ENCODE data around the gene PRKAG2. TPM values are rescaled to one million over a fixed set of nuclear protein-coding genes. Genes with fewer than 3 reads are reported as not detected.
A peak's percentile ranks its signal among the peaks of the same experiment; 100 is the strongest.

The PRKAG2 gene
- total and polyA plus RNA-seq, 5 donors: 162 to 298 (median 181) TPM

DNA sequence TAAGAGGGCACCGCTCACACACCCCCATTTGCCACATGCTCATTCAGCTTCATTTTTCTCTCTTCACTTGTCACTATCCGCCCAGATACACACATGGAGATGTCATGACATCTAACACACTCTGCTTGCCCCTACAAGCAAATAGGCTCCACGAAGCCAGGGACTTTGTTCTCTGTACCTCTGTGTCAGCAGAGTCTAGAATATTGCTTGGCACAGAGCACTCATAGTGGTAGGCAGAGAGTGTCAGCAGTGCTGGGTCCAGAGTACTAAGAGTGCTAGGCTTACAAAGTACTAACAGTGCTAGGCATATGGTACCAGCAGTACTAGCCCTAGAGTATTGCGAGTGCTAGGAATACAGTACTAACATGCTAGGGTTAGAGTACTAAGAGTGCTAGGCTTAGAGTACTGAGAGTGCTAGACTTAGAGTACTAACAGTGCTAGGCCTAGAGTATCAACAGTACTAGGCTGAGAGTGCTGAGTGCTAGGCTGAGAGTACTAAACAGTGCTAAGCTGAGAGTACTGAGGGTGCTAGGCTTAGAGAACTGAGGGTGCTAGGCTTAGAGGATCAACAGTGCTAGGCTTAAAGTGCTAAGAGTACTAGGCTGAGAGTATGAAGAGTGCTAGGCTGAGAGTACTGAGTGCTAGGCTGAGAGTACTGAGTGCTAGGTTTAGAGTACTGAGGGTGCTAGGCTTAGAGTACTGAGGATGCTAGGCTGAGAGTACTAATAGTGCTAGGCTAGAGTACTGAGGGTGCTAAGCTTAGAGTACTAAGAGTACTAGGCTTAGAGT, 166.1 kb downstream of the PRKAG2 start:
- peaks cover 8% of the 10 kb centered on the region for H3K4me1 ChIP-seq (ENCODE audit: control insufficient read depth, insufficient read depth, low read length)

DNA sequence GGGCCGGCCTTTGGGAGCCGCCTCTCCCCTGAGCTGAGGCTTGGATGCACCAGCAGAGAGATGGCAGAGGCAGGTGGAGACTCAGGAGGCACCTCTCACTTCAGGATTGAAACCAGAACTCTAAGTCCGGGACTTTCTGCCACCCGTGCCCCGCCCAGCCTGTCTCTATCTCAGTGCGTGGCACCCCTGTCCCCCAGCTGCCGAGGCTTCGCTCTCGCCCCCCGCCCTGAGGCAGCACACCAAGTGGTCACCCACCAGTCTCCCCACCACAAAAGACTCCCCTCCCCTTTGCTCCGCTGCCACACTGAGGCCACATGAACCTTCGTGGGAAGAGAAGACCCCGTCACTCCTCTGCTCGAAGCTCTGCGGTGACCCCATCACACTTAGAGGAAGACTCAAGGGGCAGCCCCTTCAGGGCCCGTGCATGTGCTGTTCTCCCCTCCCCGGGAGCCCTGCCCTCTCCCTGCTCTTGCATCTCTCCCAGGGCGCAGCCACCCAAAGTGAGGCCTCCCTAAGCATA, 166.7 kb downstream of the PRKAG2 start:
- Histone ChIP-seq H3K4me3 (ENCODE audit: low read length) (no peak overlapping the region), H3K27me3 (ENCODE audit: control insufficient read depth, insufficient read depth) (no peaks in the 10 kb centered on the region), H3K27ac (ENCODE audit: low read length) (no peak overlapping the region), H3K9me3 (ENCODE audit: control insufficient read depth, low read length) (no peaks in the 10 kb centered on the region), H3K4me1 (ENCODE audit: control insufficient read depth, insufficient read depth, low read length) (peaks cover 8% of the 10 kb centered on the region)
- WGBS: 94% methylated on average over 18 of the region's 18 CpGs
- no peak for ATAC-seq
- peak in 1 of 3 donors; percentile 39 for DNase-seq
- intact Hi-C loops (cut with DNase I): no loop called here

More for the DNA sequence above, 166.1 kb downstream of the PRKAG2 start:
- intact Hi-C loops (cut with DNase I): no loop called here
- Histone ChIP-seq H3K27me3 (ENCODE audit: control insufficient read depth, insufficient read depth) (no peaks in the 10 kb centered on the region), H3K27ac (ENCODE audit: low read length) (no peak overlapping the region), H3K4me3 (ENCODE audit: low read length) (no peak overlapping the region), H3K9me3 (ENCODE audit: control insufficient read depth, low read length) (no peaks in the 10 kb centered on the region)
- no peak for ATAC-seq
- no peak for DNase-seq
- 90% methylated on average over 4 of the region's 4 CpGs for WGBS

GRCh38 chr7:151709141-151710038, 167.5 kb downstream of the PRKAG2 start:
- H3K27ac ChIP-seq (ENCODE audit: low read length): no peak overlapping the region
- H3K27me3 ChIP-seq (ENCODE audit: control insufficient read depth, insufficient read depth): no peaks in the 10 kb centered on the region
- H3K4me3 ChIP-seq (ENCODE audit: low read length): no peak overlapping the region
- 88% methylated on average over 14 of the region's 14 CpGs for WGBS
- ATAC-seq (peak in 1 of 2 donors; percentile 5), DNase-seq (no peak)
- peaks cover 8% of the 10 kb centered on the region for H3K4me1 ChIP-seq (ENCODE audit: control insufficient read depth, insufficient read depth, low read length)
- no peaks in the 10 kb centered on the region for H3K9me3 ChIP-seq (ENCODE audit: control insufficient read depth, low read length)
- intact Hi-C loops (cut with DNase I): no loop called here

GRCh38 chr7:151708610-151709009, 168.3 kb downstream of the PRKAG2 start:
- Histone ChIP-seq H3K9me3 (ENCODE audit: control insufficient read depth, low read length) (no peaks in the 10 kb centered on the region), H3K27me3 (ENCODE audit: control insufficient read depth, insufficient read depth) (no peaks in the 10 kb centered on the region), H3K4me3 (ENCODE audit: low read length) (no peak overlapping the region), H3K4me1 (ENCODE audit: control insufficient read depth, insufficient read depth, low read length) (peaks cover 8% of the 10 kb centered on the region), H3K27ac (ENCODE audit: low read length) (peak overlapping the region; percentile 38)
- DNase-seq (peak in 1 of 3 donors; percentile 36), ATAC-seq (no peak)
- WGBS: 83% methylated on average over 8 of the region's 8 CpGs
- intact Hi-C loops (cut with DNase I): no loop called here

- no peaks in the 10 kb centered on the region for H3K9me3 ChIP-seq (ENCODE audit: control insufficient read depth, low read length)
- peak overlapping the region; percentile 10 for H3K27ac ChIP-seq (ENCODE audit: low read length)
- ATAC-seq (no peak), DNase-seq (peak in 1 of 3 donors; percentile 51)
- H3K27me3 ChIP-seq (ENCODE audit: control insufficient read depth, insufficient read depth): no peaks in the 10 kb centered on the region
- peaks cover 8% of the 10 kb centered on the region for H3K4me1 ChIP-seq (ENCODE audit: control insufficient read depth, insufficient read depth, low read length)
- WGBS: 79% methylated on average over 14 of the region's 14 CpGs
- no peak overlapping the region for H3K4me3 ChIP-seq (ENCODE audit: low read length)
- intact Hi-C loops (cut with DNase I): no loop called here
Observed at GRCh38 chr7:151707757-151708156, 169.2 kb downstream of the PRKAG2 start.

GRCh38 chr7:151707105-151707469, 169.8 kb downstream of the PRKAG2 start:
- DNase-seq (no peak), ATAC-seq (no peak)
- H3K4me3 ChIP-seq (ENCODE audit: low read length): no peak overlapping the region
- H3K27me3 ChIP-seq (ENCODE audit: control insufficient read depth, insufficient read depth): no peaks in the 10 kb centered on the region
- H3K27ac ChIP-seq (ENCODE audit: low read length): peak overlapping the region; percentile 9
- H3K4me1 ChIP-seq (ENCODE audit: control insufficient read depth, insufficient read depth, low read length): peaks cover 8% of the 10 kb centered on the region
- 75% methylated on average over 8 of the region's 8 CpGs for whole genome bisulfite sequencing
- intact Hi-C loops (cut with DNase I): no loop called here
- no peaks in the 10 kb centered on the region for H3K9me3 ChIP-seq (ENCODE audit: control insufficient read depth, low read length)

- ATAC-seq (no peak), DNase-seq (peak in 1 of 3 donors; percentile 37)
- Histone ChIP-seq H3K9me3 (ENCODE audit: control insufficient read depth, low read length) (no peaks in the 10 kb centered on the region), H3K4me1 (ENCODE audit: control insufficient read depth, insufficient read depth, low read length) (peaks cover 8% of the 10 kb centered on the region), H3K4me3 (ENCODE audit: low read length) (no peak overlapping the region), H3K27me3 (ENCODE audit: control insufficient read depth, insufficient read depth) (no peaks in the 10 kb centered on the region), H3K27ac (ENCODE audit: low read length) (peak overlapping the region; percentile 16)
- intact Hi-C loops (cut with DNase I): no loop called here
- WGBS: 68% methylated on average over 15 of the region's 15 CpGs
Observed at GRCh38 chr7:151706277-151707104, 170.4 kb downstream of the PRKAG2 start.

DNA sequence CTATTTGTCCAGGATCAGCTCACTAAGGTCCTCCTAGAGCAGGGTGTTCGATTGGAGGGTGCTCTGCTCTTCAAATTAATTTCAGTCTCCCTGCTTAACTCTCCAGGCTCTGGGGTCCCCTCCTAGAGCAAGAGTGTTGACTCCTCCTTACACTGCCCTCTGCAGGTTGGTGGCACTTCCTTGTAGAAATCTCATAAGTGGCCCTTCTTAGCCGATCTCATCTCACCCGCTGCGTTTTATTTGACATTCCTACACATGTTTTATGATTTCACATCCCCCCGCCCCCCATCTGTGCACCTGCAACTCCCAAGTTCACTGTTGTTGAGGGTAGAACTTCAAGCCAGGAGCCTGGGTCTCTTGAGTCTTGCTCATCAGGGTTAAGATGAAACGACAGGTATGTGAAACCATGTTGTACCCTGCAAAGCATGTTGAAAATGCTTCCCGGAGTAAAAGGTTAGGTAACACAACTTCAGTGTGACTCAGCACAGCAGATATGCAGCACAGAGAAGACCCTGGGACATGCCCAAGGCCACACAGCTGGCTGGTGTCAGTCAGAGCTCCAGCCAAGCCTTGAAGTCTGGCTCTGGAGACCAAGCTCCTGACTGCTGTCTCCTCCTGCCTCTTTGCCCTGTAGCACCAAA, 171.2 kb downstream of the PRKAG2 start:
- H3K27ac ChIP-seq (ENCODE audit: low read length): peak overlapping the region; percentile 16
- H3K9me3 ChIP-seq (ENCODE audit: control insufficient read depth, low read length): no peaks in the 10 kb centered on the region
- intact Hi-C loops (cut with DNase I): no loop called here
- peak; percentile 27 to 35 for ATAC-seq
- H3K27me3 ChIP-seq (ENCODE audit: control insufficient read depth, insufficient read depth): no peaks in the 10 kb centered on the region
- WGBS: 19% methylated on average over 7 of the region's 7 CpGs
- DNase-seq: peak in 1 of 3 donors; percentile 72
- peaks cover 8% of the 10 kb centered on the region for H3K4me1 ChIP-seq (ENCODE audit: control insufficient read depth, insufficient read depth, low read length)
- H3K4me3 ChIP-seq (ENCODE audit: low read length): no peak overlapping the region

DNA sequence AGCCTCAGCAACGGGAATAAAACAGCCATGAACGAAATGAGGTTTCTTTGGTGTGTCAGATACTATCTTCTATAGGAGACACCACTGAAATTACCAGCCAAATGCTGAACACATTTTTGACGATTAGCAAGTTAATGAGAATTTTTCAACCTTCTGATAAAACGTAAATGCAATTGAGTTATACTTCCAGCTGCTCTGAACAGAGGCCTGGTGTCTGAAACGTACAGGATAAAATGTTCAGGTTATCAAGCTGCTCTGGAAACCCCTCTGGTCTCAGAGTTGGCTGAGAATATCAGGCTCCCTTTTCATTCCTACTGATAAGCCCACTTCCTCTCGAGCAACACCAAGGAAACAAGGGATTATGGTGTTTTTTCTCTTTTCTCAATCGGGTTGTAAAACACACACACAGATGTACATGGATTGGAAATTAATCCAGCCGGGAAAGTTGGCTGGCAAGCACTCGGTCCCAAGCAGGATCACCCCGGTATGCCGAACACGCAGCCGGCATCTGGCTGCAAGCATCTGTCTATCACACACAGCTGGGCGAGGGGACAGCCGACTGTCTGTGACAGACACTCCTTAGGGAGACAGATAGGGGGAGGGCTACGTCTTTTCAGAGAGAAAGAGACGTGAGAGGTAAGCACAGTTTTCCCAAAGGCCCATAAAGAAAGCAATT, 171.8 kb downstream of the PRKAG2 start:
- no peak overlapping the region for H3K4me3 ChIP-seq (ENCODE audit: low read length)

More for the DNA sequence above, 171.8 kb downstream of the PRKAG2 start:
- ATAC-seq: peak in 1 of 2 donors; percentile 7
- Histone ChIP-seq H3K27me3 (ENCODE audit: control insufficient read depth, insufficient read depth) (no peaks in the 10 kb centered on the region), H3K27ac (ENCODE audit: low read length) (peak overlapping the region; percentile 16), H3K9me3 (ENCODE audit: control insufficient read depth, low read length) (no peaks in the 10 kb centered on the region), H3K4me1 (ENCODE audit: control insufficient read depth, insufficient read depth, low read length) (peaks cover 8% of the 10 kb centered on the region)
- WGBS: 26% methylated on average over 17 of the region's 17 CpGs
- intact Hi-C loops (cut with DNase I): no loop called here
- peak in 1 of 3 donors; percentile 47 for DNase-seq

Data from right cardiac atrium (tissue), 5 donors.